HG03571 (cell line): ENCODE measurements around the gene TRA2A.
"Not testable (repeated sequence)": the region's sequence is repeated elsewhere in the genome, so short reads cannot be mapped to it uniquely, and the experiment has no call there.

ENCODE experiments used
- ATAC-seq: cut with Tn5 transposase; IDR thresholded peaks from one replicate; pipeline ENCODE4 v1.9.1; 2021; ENCODE audit not compliant: unreplicated experiment

Gene TRA2A

GRCh38 chr7:23531794-23532489, at the start of gene TRA2A:
TSS of gene TRA2A (minus strand) at chr7:23531981. CDS start at chr7:23531824, 157 bp downstream.
- peak; percentile 95 for ATAC-seq

- ATAC-seq, result peak; percentile 71
Observed at GRCh38 chr7:23570592-23571200, 38.9 kb upstream of the TRA2A start.

GRCh38 chr7:23558303-23558702, 26.5 kb upstream of the TRA2A start:
- ATAC-seq, result no peak

GRCh38 chr7:23547662-23548061, 15.9 kb upstream of the TRA2A start:
- ATAC-seq, result no peak

GRCh38 chr7:23546897-23547572, 15.3 kb upstream of the TRA2A start:
- peak; percentile 57 for ATAC-seq

- ATAC-seq, result no peak
Observed at GRCh38 chr7:23545493-23545892, 13.7 kb upstream of the TRA2A start.

- peak; percentile 70 for ATAC-seq
Observed at GRCh38 chr7:23544913-23545354, 13.2 kb upstream of the TRA2A start.

GRCh38 chr7:23542752-23543151, 11.0 kb upstream of the TRA2A start:
- no peak for ATAC-seq

- ATAC-seq, result no peak
Observed at GRCh38 chr7:23539494-23539907, 7.7 kb upstream of the TRA2A start.

GRCh38 chr7:23538301-23538700, 6.5 kb upstream of the TRA2A start:
- no peak for ATAC-seq

- no peak for ATAC-seq
Observed at GRCh38 chr7:23533238-23533604, 1.4 kb upstream of the TRA2A start.

- no peak for ATAC-seq
Observed at GRCh38 chr7:23532490-23533237, 883 bp upstream of the TRA2A start.

- ATAC-seq, result peak; percentile 17
Observed at GRCh38 chr7:23531050-23531793, 559 bp downstream of the TRA2A start.

- ATAC-seq, result peak; percentile 35
Observed at GRCh38 chr7:23530405-23530804, 1.4 kb downstream of the TRA2A start.

- ATAC-seq, result no peak
Observed at GRCh38 chr7:23529262-23529859, 2.4 kb downstream of the TRA2A start.

- ATAC-seq, result not testable (repeated sequence)
Observed at GRCh38 chr7:23525611-23526010, 6.2 kb downstream of the TRA2A start.

- ATAC-seq, result no peak
Observed at GRCh38 chr7:23524473-23524872, 7.3 kb downstream of the TRA2A start.

GRCh38 chr7:23523486-23524075, 8.2 kb downstream of the TRA2A start:
- no peak for ATAC-seq

GRCh38 chr7:23520582-23520981, 11.2 kb downstream of the TRA2A start:
- no peak for ATAC-seq

- no peak for ATAC-seq
Observed at GRCh38 chr7:23514755-23515154, 17.0 kb downstream of the TRA2A start.
